ELR (cell line): Measurements from ENCODE around the gene RRN3.
"Not testable (repeated sequence)": the region's sequence is repeated elsewhere in the genome, so short reads cannot be mapped to it uniquely, and the experiment has no call there.

ENCODE experiments used
- DNase-seq: peaks from one replicate; pipeline ENCODE4 v3.0.0-alpha.2; 2015; ENCODE audit warnings: low read depth

Gene RRN3

GRCh38 chr16:15050440-15050839 lies 43.6 kb downstream of the RRN3 start:
- not testable (repeated sequence) for DNase-seq

GRCh38 chr16:15049581-15050180 lies 44.4 kb downstream of the RRN3 start:
- DNase-seq, result no peak

DNA sequence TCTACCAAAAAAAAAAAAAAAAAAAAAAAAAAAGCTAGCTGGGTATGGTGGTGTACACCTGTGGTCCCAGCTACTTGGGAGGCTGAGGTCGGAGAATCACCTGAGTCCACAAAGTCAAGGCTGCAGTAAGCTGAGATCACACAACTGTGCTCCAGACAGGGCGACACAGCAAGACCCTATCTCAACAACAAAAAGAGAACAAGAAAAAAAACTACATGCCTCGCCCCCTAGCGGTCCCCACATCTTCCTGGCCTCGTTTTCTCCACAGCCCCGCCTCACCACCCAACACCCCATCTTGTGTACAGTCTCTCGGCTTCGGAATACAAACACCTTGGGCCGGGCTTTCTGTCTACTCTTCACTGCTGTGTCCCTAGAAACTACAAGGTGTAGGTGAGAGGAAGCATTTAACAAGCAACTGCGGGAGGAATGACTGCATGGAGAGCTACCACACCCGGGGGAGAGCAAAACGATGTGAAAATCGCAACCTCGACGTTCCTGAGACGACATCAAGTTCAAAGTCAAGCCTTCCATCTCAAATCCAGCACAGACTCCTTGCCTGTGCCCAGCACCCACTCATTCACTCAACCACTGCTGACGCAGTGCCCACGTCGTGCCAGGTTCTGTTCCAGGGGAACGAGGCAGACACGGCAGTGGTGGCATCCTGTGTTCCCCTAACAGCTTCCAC lies 47.2 kb downstream of the RRN3 start:
- no peak for DNase-seq

- not testable (repeated sequence) for DNase-seq
These were observed 48.8 kb downstream of the RRN3 start for GRCh38 chr16:15045270-15045669.

- no peak for DNase-seq
These were observed 49.8 kb downstream of the RRN3 start for GRCh38 chr16:15044286-15044685.

DNA sequence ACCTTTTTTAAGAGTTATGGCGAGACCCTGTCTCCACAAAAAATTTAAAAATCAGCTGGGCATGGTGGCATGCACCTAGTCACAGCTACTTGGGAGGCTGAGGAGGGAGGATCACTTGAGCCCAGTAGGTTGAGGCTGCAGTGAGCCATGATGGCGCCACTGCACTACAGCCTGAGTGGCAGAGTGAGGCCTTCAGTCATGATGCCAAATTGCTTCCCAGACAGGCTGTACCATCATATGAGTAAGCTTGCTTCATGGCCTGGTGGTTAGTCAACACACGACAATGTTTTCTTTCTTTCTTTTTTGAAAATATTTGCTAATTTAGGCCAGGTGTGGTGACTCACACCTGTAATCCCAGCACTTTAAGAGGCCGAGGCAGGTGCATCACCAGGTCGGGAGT lies 50.7 kb downstream of the RRN3 start:
- DNase-seq, result peak; percentile 19

DNA sequence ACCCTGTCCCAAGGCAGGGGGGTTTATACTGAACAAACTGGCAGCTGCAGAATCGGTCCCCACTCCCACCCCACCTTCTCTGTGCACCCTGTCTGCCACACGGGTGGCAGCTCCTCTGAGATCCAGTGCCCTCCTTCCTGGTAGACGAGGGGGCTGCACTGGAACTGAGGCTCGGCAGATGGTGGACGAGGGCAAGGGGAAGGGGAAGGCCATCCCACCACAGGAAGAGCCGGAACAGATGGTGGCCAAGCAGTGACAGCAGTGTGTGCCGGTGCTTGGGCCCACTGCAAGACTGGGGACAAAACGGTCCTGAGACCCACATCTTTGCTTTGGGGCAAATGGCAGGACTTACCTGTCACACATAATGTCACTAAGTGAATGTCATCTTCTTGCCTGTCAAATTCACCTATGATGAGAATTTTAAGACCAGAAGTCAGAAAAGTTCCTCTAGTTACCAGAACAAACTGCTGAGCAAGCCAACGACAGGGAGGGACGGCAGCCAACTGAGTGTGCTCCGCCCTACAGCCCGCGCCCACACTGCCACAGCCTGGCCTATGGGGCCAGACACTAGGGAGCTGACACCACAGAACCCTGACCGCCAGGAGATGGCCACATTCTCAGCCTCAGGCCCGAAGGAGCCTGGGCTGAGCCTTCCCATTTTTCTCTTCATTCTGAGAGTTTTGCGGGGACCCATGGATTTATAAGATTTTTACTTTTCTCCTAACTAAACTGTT lies 52.6 kb downstream of the RRN3 start:
- no peak for DNase-seq

- DNase-seq, result no peak
These were observed 55.4 kb downstream of the RRN3 start for GRCh38 chr16:15038689-15039088.

DNA sequence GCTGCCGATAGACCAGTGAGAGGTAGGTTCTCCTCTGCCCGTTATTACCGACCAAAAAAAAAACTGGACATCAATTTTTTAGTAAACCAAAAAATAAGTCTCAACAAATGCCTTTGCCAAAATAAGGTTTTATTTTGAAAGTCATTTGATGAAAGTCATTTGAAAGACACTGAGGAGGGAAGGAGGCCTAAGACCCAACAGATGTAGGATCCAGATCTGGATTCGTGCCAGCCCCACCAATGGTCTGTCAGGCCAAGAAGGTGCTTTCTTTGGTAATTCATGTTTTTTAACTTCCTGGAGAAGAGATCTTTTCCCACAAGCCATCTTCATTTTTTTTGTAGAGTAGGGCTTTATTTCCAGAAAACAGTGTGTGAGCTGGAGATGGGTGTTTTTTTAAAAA lies 56.3 kb downstream of the RRN3 start:
- no peak for DNase-seq

DNA sequence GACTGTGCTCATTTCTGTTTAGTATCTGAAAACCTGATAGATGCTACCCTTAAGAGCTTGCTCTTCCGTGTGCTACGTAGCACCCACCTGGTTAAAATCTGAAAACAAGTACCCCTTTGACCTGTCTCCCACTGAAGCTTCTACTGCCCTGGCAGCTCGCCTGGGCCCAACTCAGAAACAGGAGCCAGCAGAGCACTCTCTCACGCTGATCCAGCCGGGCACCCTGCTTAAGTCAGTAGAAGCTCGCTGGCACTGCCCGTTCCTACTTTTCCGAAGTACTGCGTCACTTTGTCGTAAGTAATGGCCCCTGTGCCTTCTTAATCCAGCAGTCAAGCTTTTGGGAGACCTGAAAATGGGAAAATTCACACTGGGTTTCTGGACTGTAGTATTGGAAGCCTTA lies 57.1 kb downstream of the RRN3 start:
- no peak for DNase-seq

- no peak for DNase-seq
These were observed 58.8 kb downstream of the RRN3 start for GRCh38 chr16:15035163-15035729.

DNA sequence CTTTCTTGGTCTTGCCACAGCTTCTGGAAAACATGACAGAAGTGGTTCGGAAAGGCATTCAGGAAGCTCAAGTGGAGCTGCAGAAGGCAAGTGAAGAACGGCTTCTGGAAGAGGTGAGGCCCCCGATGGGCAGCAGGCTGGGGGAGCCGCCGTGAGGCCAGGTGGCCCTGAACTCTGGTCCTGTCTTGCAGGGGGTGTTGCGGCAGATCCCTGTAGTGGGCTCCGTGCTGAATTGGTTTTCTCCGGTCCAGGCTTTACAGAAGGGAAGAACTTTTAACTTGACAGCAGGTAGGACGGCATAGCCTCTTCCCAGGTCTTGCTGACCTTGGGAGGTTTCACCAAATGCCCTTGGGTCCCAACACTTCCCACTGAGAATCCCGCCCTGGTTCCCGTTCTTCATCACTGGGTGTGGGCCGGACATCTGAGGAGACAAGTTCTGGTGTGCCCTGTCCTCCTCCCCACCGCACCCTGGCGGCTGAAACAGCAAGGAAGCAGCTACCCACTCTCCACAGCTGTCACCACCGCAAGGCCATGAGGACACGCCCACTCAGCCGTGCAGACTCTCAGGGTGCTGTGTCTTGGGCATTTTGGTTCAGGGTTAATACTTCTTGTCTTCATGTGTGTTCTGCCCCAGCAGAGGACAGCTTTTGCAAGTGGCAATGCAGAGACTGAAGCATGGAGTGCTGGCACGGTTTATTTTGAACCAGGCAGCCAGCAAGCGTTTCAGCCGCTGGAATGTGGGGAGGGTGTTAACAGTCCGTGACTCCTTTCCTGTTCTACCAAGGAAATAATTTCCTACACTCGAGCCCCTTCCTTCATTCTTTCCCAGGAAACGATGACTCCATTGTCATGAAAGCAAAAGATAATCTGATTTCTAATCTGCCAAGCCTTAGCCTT lies 59.6 kb downstream of the RRN3 start:
- DNase-seq, result no peak

- no peak for DNase-seq
These were observed 60.8 kb downstream of the RRN3 start for GRCh38 chr16:15033309-15033707.

DNA sequence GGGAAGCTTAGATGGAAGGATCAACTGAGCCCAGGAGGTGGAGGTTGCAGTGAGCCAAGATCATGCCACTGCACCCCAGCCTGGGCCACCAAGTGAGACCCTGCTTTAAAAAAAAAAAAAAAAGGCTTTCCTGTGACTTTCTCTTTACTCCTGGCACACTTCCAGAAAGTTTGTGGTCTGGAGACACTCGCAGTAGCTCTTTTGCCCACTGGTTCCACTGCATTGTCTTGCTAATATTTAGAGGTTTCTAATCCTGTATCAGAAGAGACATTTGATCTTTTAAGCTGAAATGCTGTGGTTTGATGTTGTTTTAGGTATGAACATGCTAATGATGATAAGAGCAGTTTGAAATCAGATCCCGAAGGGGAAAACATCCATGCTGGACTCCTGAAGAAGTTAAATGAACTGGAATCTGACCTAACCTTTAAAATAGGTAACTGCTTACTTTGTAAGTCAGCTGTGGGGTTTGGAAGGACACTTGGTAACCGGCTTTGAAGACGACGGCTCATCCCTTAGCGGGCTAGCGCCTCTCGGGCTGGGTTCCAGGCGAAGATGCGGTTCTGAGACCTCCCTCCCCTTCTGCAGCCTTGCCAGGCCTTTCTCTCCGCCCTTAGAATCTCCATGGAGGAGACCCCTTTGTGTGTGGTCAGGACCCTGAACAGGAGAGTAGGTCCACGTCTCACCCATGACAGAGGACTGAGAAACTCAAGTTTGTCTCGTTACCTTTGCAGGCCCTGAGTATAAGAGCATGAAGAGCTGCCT lies 61.3 kb downstream of the RRN3 start:
- no peak for DNase-seq

DNA sequence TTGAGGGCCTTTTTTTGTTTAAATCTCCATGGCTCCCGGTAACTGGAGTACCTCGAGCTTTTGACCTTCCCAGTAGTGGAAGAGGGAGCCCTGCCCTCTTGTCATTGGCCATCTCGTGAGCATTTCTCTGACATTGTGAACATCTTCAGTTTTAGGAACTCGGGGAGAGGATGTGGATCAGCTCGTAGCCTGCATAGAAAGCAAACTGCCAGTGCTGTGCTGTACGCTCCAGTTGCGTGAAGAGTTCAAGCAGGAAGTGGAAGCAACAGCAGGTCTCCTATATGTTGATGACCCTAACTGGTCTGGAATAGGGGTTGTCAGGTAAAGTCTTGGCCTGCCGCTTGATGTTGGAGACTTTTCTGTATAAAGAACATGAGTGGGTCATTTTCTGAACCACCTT lies 62.5 kb downstream of the RRN3 start:
- DNase-seq, result no peak

GRCh38 chr16:15031179-15031578 lies 62.9 kb downstream of the RRN3 start:
- no peak for DNase-seq

- DNase-seq, result peak; percentile 30
These were observed 64.3 kb downstream of the RRN3 start for GRCh38 chr16:15029749-15030148.

DNA sequence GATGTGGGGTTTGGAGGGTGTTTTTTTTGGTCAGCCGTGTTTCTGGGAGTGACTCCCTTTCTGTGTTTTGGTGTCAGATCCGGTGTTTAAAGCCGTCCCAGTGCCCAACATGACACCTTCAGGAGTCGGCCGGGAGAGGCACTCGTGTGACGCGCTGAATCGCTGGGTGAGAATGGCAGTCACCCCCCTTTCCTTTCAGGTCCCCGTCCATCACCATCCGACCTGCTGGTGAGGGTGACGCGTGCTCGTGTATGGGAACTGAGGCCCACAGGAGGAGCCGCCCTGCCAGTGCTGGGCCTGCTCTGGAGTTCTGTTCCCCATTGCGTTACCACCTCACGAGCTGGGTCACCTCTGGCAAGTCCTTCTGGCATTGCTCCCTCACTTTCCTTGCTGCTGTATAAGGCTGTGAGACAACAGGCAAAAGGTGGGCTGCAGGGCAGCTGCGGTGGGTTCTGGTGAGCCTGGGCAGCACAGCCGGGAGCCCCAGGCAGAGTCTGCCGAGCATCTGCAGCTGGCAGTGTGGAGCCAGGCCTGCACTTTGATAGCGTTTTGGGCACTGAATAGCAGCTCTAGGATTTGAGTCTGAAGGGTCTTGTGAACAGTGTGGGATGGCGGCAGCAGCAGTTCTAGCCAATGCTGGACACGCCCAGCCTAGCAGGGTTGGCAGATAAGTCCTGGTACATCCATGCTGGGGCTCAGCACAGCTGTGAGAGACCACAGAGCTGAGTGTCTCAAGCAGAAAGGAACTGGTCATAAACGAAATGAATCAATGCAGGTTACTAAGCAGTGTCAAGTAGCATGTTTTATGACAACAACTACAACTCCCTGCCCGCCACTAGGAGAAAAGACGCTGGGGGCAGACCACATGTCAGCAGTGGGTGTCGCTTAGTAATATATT lies 65.0 kb downstream of the RRN3 start:
- peak; percentile 64 for DNase-seq

GRCh38 chr16:15028345-15028715 lies 65.7 kb downstream of the RRN3 start:
- DNase-seq, result not testable (repeated sequence)
